HG02759 (cell line): Measurements from ENCODE around the gene DNMT3L.

Source experiments
- ATAC-seq: cut with Tn5 transposase; IDR thresholded peaks from one replicate; pipeline ENCODE4 v1.9.1; 2021; ENCODE audit warnings: mild to moderate bottlenecking, moderate library complexity; ENCODE audit not compliant: unreplicated experiment

DNMT3L gene

GRCh38 chr21:44279354-44280260 lies 17.9 kb upstream of the DNMT3L start:
- no peak for ATAC-seq

- no peak for ATAC-seq
Observed at GRCh38 chr21:44275041-44275440, 13.3 kb upstream of the DNMT3L start.

- no peak for ATAC-seq
Observed at GRCh38 chr21:44273046-44273445, 11.3 kb upstream of the DNMT3L start.

- no peak for ATAC-seq
Observed at GRCh38 chr21:44272284-44272858, 10.7 kb upstream of the DNMT3L start.

GRCh38 chr21:44271558-44272283 lies 10.0 kb upstream of the DNMT3L start:
- no peak for ATAC-seq

GRCh38 chr21:44269090-44269489 lies 7.4 kb upstream of the DNMT3L start:
- ATAC-seq, result no peak

GRCh38 chr21:44267655-44268142 lies 6.0 kb upstream of the DNMT3L start:
- ATAC-seq, result no peak

GRCh38 chr21:44265734-44266270 lies 4.1 kb upstream of the DNMT3L start:
- ATAC-seq, result no peak

- ATAC-seq, result no peak
Observed at GRCh38 chr21:44263768-44264167, 2.1 kb upstream of the DNMT3L start.

GRCh38 chr21:44263221-44263760 lies 1.6 kb upstream of the DNMT3L start:
- ATAC-seq, result no peak

GRCh38 chr21:44262338-44263056 lies 800 bp upstream of the DNMT3L start:
- ATAC-seq, result no peak

GRCh38 chr21:44260791-44261631 lies 686 bp downstream of the DNMT3L start:
- no peak for ATAC-seq

- no peak for ATAC-seq
Observed at GRCh38 chr21:44260066-44260465, 1.6 kb downstream of the DNMT3L start.

- ATAC-seq, result no peak
Observed at GRCh38 chr21:44259082-44259705, 2.5 kb downstream of the DNMT3L start.

GRCh38 chr21:44258056-44258725 lies 3.5 kb downstream of the DNMT3L start:
- ATAC-seq, result no peak

GRCh38 chr21:44255511-44255981 lies 6.2 kb downstream of the DNMT3L start:
- no peak for ATAC-seq

GRCh38 chr21:44253832-44254710 lies 7.6 kb downstream of the DNMT3L start:
- ATAC-seq, result no peak
